BJ (cell line): Measurements from ENCODE around the gene AP4B1. TPM values are rescaled to one million over a fixed set of nuclear protein-coding genes. Genes with fewer than 3 reads are reported as not detected.

Source experiments
- CTCF ChIA-PET: fragments of 350-600 bp; formaldehyde crosslinking; extraction: SDS; loops from one replicate; lab custom pipeline; 2021; ENCODE audit warnings: antibody characterized with exemption, inconsistent platforms; lab: Yijun Ruan, JAX
- POLR2A ChIA-PET: fragments of 300-600 bp; sonication (Branson Sonifier 250); formaldehyde crosslinking; extraction: SDS; loops from one replicate; lab custom pipeline; 2021; ENCODE audit warnings: antibody characterized with exemption; lab: Charles Lee
- DNase-seq: peaks from one replicate; pipeline ENCODE4 v3.0.0-alpha.2; 2011; ENCODE audit warnings: low read depth
- H3K27me3 ChIP-seq: 2 replicates; pipeline ENCODE4 v1.6.0; 2011; ENCODE audit warnings: low read length; ENCODE audit not compliant: control insufficient read depth, insufficient read depth
- H3K36me3 ChIP-seq: 2 replicates; pipeline ENCODE4 v1.5.1; 2011; ENCODE audit warnings: low read length; ENCODE audit not compliant: control insufficient read depth, insufficient read depth
- H3K4me3 ChIP-seq: 2 replicates; pipeline ENCODE4 v1.5.1; 2011; ENCODE audit warnings: low read depth, mild to moderate bottlenecking, control low read depth, low read length
- CTCF ChIP-seq: IDR thresholded peaks from 2 replicates; pipeline ENCODE4 v1.5.1; 2011; ENCODE audit warnings: low read depth, mild to moderate bottlenecking, control low read depth, inconsistent platforms, low read length, moderate library complexity; ENCODE audit not compliant: insufficient read depth
- polyA plus RNA-seq: library from polyadenylated mRNA; depleted of rRNA; stranded (reverse); fragments of >200 nt; gene quantifications from 2 replicates; pipeline ENCODE4 v1.2.3, GENCODE V29; 2011

AP4B1 gene
- polyA plus RNA-seq, 1 experiment = 9.5 TPM

DNA sequence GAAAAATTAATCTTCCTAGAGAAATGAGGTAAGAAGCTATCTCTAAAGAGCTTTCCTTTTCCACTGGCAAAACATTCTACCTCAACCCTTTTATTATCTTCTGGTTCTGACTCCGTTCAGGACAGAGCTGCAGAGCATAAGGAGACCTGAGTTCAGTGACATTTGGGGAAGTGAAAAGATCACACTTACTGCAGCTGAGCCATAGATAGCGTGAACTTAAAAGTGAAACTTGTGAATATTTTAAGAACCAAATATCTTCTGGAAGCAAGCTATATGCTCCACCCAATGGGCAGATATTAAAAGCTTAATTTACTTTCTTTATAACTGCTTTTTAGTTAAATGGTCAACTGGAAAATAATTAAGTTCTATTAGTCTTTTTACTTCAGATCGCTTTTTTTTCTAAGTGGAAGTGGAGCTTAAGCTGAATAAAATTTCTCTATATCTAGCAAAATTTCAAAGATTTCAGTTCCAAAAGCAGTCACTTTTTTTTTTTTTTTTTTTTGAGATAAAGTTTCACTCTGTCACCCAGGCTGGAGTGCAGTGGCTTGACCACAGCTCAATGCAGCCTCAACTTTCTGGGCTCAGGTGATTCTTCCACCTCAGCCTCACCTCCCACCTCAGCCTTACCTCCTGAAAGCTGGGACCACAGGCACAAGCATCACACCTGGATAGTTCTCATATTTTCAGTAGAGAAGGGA lies 45.0 kb downstream of the AP4B1 start:
- no peak for DNase-seq
- CTCF ChIA-PET = interaction anchor here (0.6 to 1.8 kb wide), 3 partner anchors 10 to 1352 kb away, joined by 3 to 6 read pairs (median 3); no protein-coding TSS in a partner anchor
- POLR2A ChIA-PET = interaction anchor here (0.6 kb wide), 3 partner anchors 120 to 903 kb away, joined by 3 to 6 read pairs (median 4); partner anchors contain the start of gene OLFML3
- TF ChIP-seq CTCF = no peak
- no peaks in the 10 kb centered on the region for H3K36me3 ChIP-seq
- no peak overlapping the region for H3K4me3 ChIP-seq
- no peaks in the 10 kb centered on the region for H3K27me3 ChIP-seq

- H3K4me3 ChIP-seq = no peak overlapping the region
- H3K36me3 ChIP-seq = no peaks in the 10 kb centered on the region
- CTCF ChIA-PET = interaction anchor here (1.0 kb wide), 1 partner anchor 119 kb away, joined by 3 read pairs; no protein-coding TSS in a partner anchor
- POLR2A ChIA-PET = no interaction called here
- TF ChIP-seq CTCF = no peak
- DNase-seq = no peak
- H3K27me3 ChIP-seq = no peaks in the 10 kb centered on the region
These were observed 45.6 kb downstream of the AP4B1 start for GRCh38 chr1:113858982-113859381.

- H3K36me3 ChIP-seq = no peaks in the 10 kb centered on the region
- no peak for DNase-seq
- no peaks in the 10 kb centered on the region for H3K27me3 ChIP-seq
- no peak for TF ChIP-seq CTCF
- no peak overlapping the region for H3K4me3 ChIP-seq
- POLR2A ChIA-PET = no interaction called here
- CTCF ChIA-PET = interaction anchor here (0.6 kb wide), 1 partner anchor 36 kb away, joined by 3 read pairs; no protein-coding TSS in a partner anchor
These were observed 46.2 kb downstream of the AP4B1 start for GRCh38 chr1:113858418-113858817.

DNA sequence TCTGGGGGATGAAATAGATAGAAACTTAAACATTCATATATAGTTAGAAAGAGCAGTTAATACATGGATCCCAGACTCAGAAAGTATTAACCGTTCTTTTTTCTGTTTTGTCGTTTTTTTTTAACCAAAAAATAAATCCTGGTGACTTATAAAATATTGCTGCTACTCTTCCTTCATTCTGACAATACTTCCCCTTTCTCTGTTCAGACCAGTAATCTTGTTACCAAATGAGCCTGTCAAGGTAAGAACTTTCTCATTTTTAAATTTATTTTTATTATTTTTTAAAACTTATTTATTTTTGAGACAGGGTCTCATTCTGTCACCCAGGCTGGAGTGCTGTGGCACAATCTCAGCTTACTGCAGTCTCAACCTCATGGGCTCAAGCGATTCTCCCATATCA lies 46.8 kb downstream of the AP4B1 start:
- TF ChIP-seq CTCF = no peak
- Histone ChIP-seq H3K36me3 (no peaks in the 10 kb centered on the region), H3K4me3 (no peak overlapping the region), H3K27me3 (no peaks in the 10 kb centered on the region)
- ChIA-PET POLR2A (no interaction called here), CTCF (no interaction called here)
- no peak for DNase-seq

GRCh38 chr1:113856401-113856790 lies 48.2 kb downstream of the AP4B1 start:
- H3K27me3 ChIP-seq = no peaks in the 10 kb centered on the region
- no peak overlapping the region for H3K4me3 ChIP-seq
- POLR2A ChIA-PET = interaction anchor here (0.9 kb wide), 1 partner anchor 44 kb away, joined by 3 read pairs; the partner anchor contains the start of gene RSBN1
- CTCF ChIA-PET = interaction anchor here (1.3 to 1.4 kb wide), 2 partner anchors 20 to 29 kb away, joined by 3 to 5 read pairs; no protein-coding TSS in a partner anchor
- no peak for DNase-seq
- TF ChIP-seq CTCF = no peak
- no peaks in the 10 kb centered on the region for H3K36me3 ChIP-seq
